ENCODE data around the gene ZFP28.

ZFP28 gene

DNA sequence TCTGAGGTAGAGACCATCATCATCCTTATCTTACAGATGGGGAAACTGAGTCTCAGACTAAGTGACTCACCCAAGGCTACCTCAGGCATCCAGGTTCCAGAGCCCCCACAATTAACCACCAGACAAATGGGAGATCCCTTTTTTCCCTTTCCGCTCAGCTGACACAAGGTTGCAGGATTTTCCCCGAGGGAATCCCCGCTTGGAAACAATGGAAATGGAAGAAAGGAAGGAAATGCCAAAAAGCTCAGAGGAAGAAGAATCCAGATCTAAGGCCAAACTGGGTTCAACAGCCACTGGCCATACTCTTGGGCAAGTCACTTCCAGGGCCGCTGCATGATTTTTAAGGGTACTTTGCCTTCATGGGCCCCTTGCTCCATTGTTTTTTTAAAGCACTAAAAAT lies 57.9 kb downstream of the ZFP28 start:
- DNase-seq: no peak

DNA sequence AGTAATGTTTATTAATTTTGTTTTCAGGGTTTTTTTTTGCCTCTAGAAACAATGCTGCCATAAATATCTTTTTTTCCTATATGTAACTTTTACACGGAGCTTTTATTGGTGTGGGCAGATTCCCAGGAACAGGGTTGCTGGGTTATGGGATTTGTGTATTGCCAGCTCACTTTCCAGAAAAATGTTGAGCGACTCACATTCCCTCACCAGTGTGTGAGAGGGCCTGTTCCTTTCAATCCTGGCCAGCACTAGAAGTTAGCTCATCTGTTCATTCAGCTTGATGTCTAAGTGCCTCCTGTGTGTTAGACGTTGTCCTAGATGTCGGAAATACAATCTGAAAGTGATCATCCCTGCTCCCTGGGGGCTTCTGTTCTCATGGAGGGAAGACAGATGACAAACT lies 58.9 kb downstream of the ZFP28 start:
- DNase-seq: no peak

DNA sequence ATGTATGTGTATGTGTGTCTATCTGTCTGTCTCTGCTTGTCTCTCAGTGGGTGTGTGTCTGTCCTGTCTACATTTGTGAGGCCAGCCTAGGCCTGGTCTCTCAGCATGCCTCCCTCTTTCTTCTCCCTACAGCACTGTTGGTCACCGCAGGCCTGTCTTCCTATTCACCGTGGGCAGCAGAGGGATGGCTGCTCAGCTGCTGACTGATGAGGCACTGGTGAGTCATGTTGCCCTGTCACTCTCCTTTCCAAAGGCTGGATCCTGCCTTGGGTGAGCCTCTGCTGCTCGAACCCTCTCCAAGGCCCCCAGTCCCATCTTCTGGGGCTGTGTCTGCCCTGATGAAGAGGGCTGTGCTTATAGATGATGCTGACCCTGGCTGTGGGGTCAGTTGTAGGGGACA lies 62.6 kb downstream of the ZFP28 start:
- DNase-seq: no peak

DNA sequence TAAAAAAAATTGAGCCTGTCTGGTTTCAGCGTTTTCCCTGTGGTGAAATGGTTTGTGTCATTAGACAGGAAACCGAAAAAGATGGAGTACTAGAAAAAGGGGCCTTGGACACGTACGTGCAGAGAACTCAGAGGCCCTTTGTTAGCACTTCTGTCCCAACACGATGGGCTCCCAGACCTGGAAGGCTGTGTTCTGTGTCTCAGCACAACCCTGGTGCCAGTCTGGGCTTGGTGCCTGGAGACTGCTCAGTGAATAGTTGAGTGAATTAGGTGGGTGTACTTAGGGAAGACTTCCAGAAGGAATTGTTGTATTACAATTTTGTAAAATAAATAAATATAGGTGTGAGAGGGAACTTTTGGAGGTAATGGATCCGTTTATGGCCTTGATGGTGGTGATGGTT lies 65.1 kb downstream of the ZFP28 start:
- DNase-seq: no peak
